MCF 10A (cell line): ENCODE measurements around the gene VPS37C. TPM values are rescaled to one million over a fixed set of nuclear protein-coding genes. Genes with fewer than 3 reads are reported as not detected.
"Not testable (repeated sequence)": the region's sequence is repeated elsewhere in the genome, so short reads cannot be mapped to it uniquely, and the experiment has no call there.

Experiments used
- BruUV-seq: library from RNA; stranded (reverse); fragments of 400-500 nt; replicated peaks from 2 replicates; lab custom pipeline; 2021; lab: Mats Ljungman, UMichigan
- CTCF ChIA-PET: fragments of 300-600 bp; sonication (Branson Sonifier 250); formaldehyde crosslinking; extraction: SDS; loops from one replicate; lab custom pipeline; 2021; ENCODE audit warnings: antibody characterized with exemption, inconsistent platforms; lab: Yijun Ruan, JAX
- POLR2A ChIA-PET: fragments of 300-600, 350-650 bp; sonication (Branson Sonifier 250); formaldehyde crosslinking; extraction: SDS; loops from one replicate; lab custom pipeline; 2020; ENCODE audit warnings: antibody characterized with exemption, inconsistent platforms; lab: Yijun Ruan, JAX
- DNase-seq: peaks from one replicate; pipeline ENCODE4 v3.0.0-alpha.2; 2018; ENCODE audit not compliant: unreplicated experiment
- H3K27ac Mint-ChIP-seq: one replicate; pipeline ENCODE4 v1.8.0; 2022; ENCODE audit warnings: mild to moderate bottlenecking, low read depth, mixed read lengths; ENCODE audit not compliant: unreplicated experiment
- H3K27me3 Mint-ChIP-seq: one replicate; pipeline ENCODE4 v1.8.0; 2022; ENCODE audit warnings: mixed read lengths; ENCODE audit not compliant: insufficient read depth, unreplicated experiment
- H3K36me3 Mint-ChIP-seq: one replicate; pipeline ENCODE4 v1.8.0; 2022; ENCODE audit warnings: mild to moderate bottlenecking, moderate library complexity, mixed read lengths; ENCODE audit not compliant: insufficient read depth, unreplicated experiment
- H3K4me1 Mint-ChIP-seq: one replicate; pipeline ENCODE4 v1.8.0; 2022; ENCODE audit warnings: mixed read lengths; ENCODE audit not compliant: insufficient read depth, unreplicated experiment
- H3K4me3 Mint-ChIP-seq: one replicate; pipeline ENCODE4 v1.8.0; 2022; ENCODE audit warnings: mild to moderate bottlenecking, moderate library complexity, mixed read lengths; ENCODE audit not compliant: unreplicated experiment
- H3K9me3 Mint-ChIP-seq: one replicate; pipeline ENCODE4 v1.8.0; 2022; ENCODE audit warnings: mixed read lengths; ENCODE audit not compliant: unreplicated experiment
- CTCF ChIP-seq: fragments of 200-600 bp; IDR thresholded peaks from one replicate; pipeline ENCODE4 v1.8.0; 2022; ENCODE audit warnings: antibody characterized with exemption, mild to moderate bottlenecking; ENCODE audit not compliant: unreplicated experiment
- intact Hi-C: fragments of 100-400 bp; cut with micrococcal nuclease; formaldehyde crosslinking; loops from 2 replicates; pipeline ENCODE4 v1.14.1; 2022
- total RNA-seq: library from RNA; stranded (reverse); gene quantifications from 2 replicates; pipeline ENCODE4 v1.2.3, GENCODE V29; 2022

Gene VPS37C
- total RNA-seq, 1 experiment from 2014 or later = 23.3 TPM

GRCh38 chr11:61103851-61104423 is 57.3 kb downstream of the VPS37C start:
- CTCF ChIA-PET = no interaction called here
- intact Hi-C loops = no loop called here
- H3K27ac Mint-ChIP-seq = no peak overlapping the region

GRCh38 chr11:61102667-61103571 is 58.3 kb downstream of the VPS37C start:
- intact Hi-C loops = no loop called here
- BruUV-seq = no TSS peak
- Mint-ChIP-seq H3K27ac (no peak overlapping the region), H3K4me3 (no peak overlapping the region), H3K27me3 (no peaks in the 10 kb centered on the region), H3K9me3 (no peaks in the 10 kb centered on the region), H3K4me1 (no peaks in the 10 kb centered on the region), H3K36me3 (no peaks in the 10 kb centered on the region)
- ChIA-PET CTCF (no interaction called here), POLR2A (no interaction called here)
- no peak for TF ChIP-seq CTCF
- DNase-seq = no peak

More at GRCh38 chr11:61103851-61104423, 57.3 kb downstream of the VPS37C start:
- POLR2A ChIA-PET = no interaction called here
- H3K27me3 Mint-ChIP-seq = no peaks in the 10 kb centered on the region
- TF ChIP-seq CTCF = no peak
- no peak overlapping the region for H3K4me3 Mint-ChIP-seq
- H3K9me3 Mint-ChIP-seq = no peaks in the 10 kb centered on the region
- DNase-seq = no peak
- H3K36me3 Mint-ChIP-seq = no peaks in the 10 kb centered on the region
- no TSS peak for BruUV-seq
- H3K4me1 Mint-ChIP-seq = no peaks in the 10 kb centered on the region

GRCh38 chr11:61098778-61099177 is 62.4 kb downstream of the VPS37C start:
- no peak overlapping the region for H3K4me3 Mint-ChIP-seq
- no peaks in the 10 kb centered on the region for H3K9me3 Mint-ChIP-seq
- ChIA-PET CTCF (interaction anchor here (0.5 to 0.7 kb wide), 3 partner anchors 127 to 531 kb away, joined by 3 to 5 read pairs (median 4); no protein-coding TSS in a partner anchor), POLR2A (no interaction called here)
- DNase-seq = no peak
- no peak overlapping the region for H3K27ac Mint-ChIP-seq
- no peaks in the 10 kb centered on the region for H3K36me3 Mint-ChIP-seq
- no TSS peak for BruUV-seq
- H3K4me1 Mint-ChIP-seq = no peaks in the 10 kb centered on the region
- intact Hi-C loops = no loop called here
- peaks cover 22% of the 10 kb centered on the region for H3K27me3 Mint-ChIP-seq
- TF ChIP-seq CTCF = no peak

- CTCF ChIA-PET, H3K36me3 Mint-ChIP-seq, H3K4me3 Mint-ChIP-seq, BruUV-seq, intact Hi-C loops, DNase-seq, H3K27ac Mint-ChIP-seq, POLR2A ChIA-PET, H3K4me1 Mint-ChIP-seq, H3K9me3 Mint-ChIP-seq: not testable (repeated sequence)
- peaks cover 22% of the 10 kb centered on the region for H3K27me3 Mint-ChIP-seq
These were observed 63.0 kb downstream of the VPS37C start for GRCh38 chr11:61098261-61098660.
